Loucy (cell line): ENCODE data around the gene ZNF609.

Source experiments
- H2AFZ ChIP-seq: fragments of 200-600 bp; sonication (generic); 2 replicates; pipeline ENCODE4 v1.6.0; 2016; ENCODE audit warnings: antibody characterized with exemption, mild to moderate bottlenecking, low read length, moderate library complexity
- H3F3A ChIP-seq: fragments of 200-600 bp; 2 replicates; pipeline ENCODE4 v1.6.0; 2016; ENCODE audit warnings: antibody characterized with exemption, low read depth, mild to moderate bottlenecking
- H3K27me3 ChIP-seq: fragments of 200-600 bp; sonication (generic); 2 replicates; pipeline ENCODE4 v1.6.1; 2014; ENCODE audit warnings: low read length, mild to moderate bottlenecking; ENCODE audit not compliant: insufficient read depth, poor library complexity, severe bottlenecking
- H3K36me3 ChIP-seq: fragments of 200-600 bp; sonication (generic); 2 replicates; pipeline ENCODE4 v1.6.1; 2016; ENCODE audit warnings: low read length; ENCODE audit not compliant: insufficient read depth
- H3K4me1 ChIP-seq: fragments of 200-600 bp; sonication (generic); 2 replicates; pipeline ENCODE4 v1.5.1; 2014; ENCODE audit warnings: low read length, mild to moderate bottlenecking; ENCODE audit not compliant: insufficient read depth, poor library complexity, severe bottlenecking
- H3K4me2 ChIP-seq: fragments of 200-600 bp; sonication (generic); 2 replicates; pipeline ENCODE4 v1.6.0; 2014; ENCODE audit warnings: antibody characterized with exemption, low read length, low read depth, mild to moderate bottlenecking; ENCODE audit not compliant: poor library complexity, severe bottlenecking
- H3K4me3 ChIP-seq: fragments of 200-600 bp; sonication (generic); 2 replicates; pipeline ENCODE4 v1.5.1; 2014; ENCODE audit warnings: low read length, mild to moderate bottlenecking, mixed read lengths; ENCODE audit not compliant: poor library complexity, severe bottlenecking
- H3K79me2 ChIP-seq: fragments of 200-600 bp; sonication (generic); 2 replicates; pipeline ENCODE4 v1.6.1; 2014; ENCODE audit warnings: low read length; ENCODE audit not compliant: insufficient read depth
- H3K9ac ChIP-seq: fragments of 200-600 bp; sonication (generic); 2 replicates; pipeline ENCODE4 v1.6.0; 2014; ENCODE audit warnings: mild to moderate bottlenecking, low read depth, low read length, moderate library complexity; ENCODE audit not compliant: poor library complexity, severe bottlenecking
- H3K9me2 ChIP-seq: fragments of 200-600 bp; sonication (generic); replicated peaks from 2 replicates; pipeline ENCODE4 v1.6.1; 2016; ENCODE audit warnings: low read depth, low read length, mixed read lengths
- H3K9me3 ChIP-seq: fragments of 200-600 bp; sonication (generic); 2 replicates; pipeline ENCODE4 v1.6.1; 2014; ENCODE audit warnings: mild to moderate bottlenecking, antibody characterized with exemption, low read length, low read depth; ENCODE audit not compliant: insufficient read depth
- H4K20me1 ChIP-seq: fragments of 200-600 bp; sonication (generic); 2 replicates; pipeline ENCODE4 v1.6.0; 2014; ENCODE audit warnings: antibody characterized with exemption, low read length, mild to moderate bottlenecking; ENCODE audit not compliant: insufficient read depth, poor library complexity, severe bottlenecking
- EZH2phosphoT487 ChIP-seq: fragments of 200-600 bp; IDR thresholded peaks from 2 replicates; pipeline ENCODE4 v1.6.1; 2018; ENCODE audit warnings: antibody characterized with exemption, mild to moderate bottlenecking, moderate library complexity, borderline replicate concordance
- TF ChIP-seq, protein P1 (sequence below): fragments of 200-600 bp; sonication (generic); conservative IDR thresholded peaks from 2 replicates; pipeline ENCODE4 v1.5.1; 2014; ENCODE audit warnings: mild to moderate bottlenecking, antibody characterized with exemption, low read length

Gene ZNF609

GRCh38 chr15:64429448-64429847 is 30.9 kb upstream of the ZNF609 start:
- H3K36me3 ChIP-seq, result peaks cover 8% of the 10 kb centered on the region; the same call in 1 of the 2 replicates
- no peaks in the 10 kb centered on the region for H3K9me2 ChIP-seq
- H3K79me2 ChIP-seq, result 0 out of 2 replicates have a peak, but pooled peaks cover 4% of the 10 kb centered on the region
- no peaks in the 10 kb centered on the region for H4K20me1 ChIP-seq
- no peaks in the 10 kb centered on the region for H3K9me3 ChIP-seq
- TF ChIP-seq, protein P1, sequence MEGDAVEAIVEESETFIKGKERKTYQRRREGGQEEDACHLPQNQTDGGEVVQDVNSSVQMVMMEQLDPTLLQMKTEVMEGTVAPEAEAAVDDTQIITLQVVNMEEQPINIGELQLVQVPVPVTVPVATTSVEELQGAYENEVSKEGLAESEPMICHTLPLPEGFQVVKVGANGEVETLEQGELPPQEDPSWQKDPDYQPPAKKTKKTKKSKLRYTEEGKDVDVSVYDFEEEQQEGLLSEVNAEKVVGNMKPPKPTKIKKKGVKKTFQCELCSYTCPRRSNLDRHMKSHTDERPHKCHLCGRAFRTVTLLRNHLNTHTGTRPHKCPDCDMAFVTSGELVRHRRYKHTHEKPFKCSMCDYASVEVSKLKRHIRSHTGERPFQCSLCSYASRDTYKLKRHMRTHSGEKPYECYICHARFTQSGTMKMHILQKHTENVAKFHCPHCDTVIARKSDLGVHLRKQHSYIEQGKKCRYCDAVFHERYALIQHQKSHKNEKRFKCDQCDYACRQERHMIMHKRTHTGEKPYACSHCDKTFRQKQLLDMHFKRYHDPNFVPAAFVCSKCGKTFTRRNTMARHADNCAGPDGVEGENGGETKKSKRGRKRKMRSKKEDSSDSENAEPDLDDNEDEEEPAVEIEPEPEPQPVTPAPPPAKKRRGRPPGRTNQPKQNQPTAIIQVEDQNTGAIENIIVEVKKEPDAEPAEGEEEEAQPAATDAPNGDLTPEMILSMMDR, result no peak
- no peak for TF ChIP-seq EZH2phosphoT487
- peak overlapping the region; percentile 83 for H3K4me2 ChIP-seq
- H3K27me3 ChIP-seq, result no peaks in the 10 kb centered on the region
- H3K9ac ChIP-seq, result peak overlapping the region; percentile 69
- H2AFZ ChIP-seq, result peak overlapping the region; percentile 10; the same call in 1 of the 2 replicates
- H3K4me3 ChIP-seq, result peak overlapping the region; percentile 58
- H3K4me1 ChIP-seq, result peaks cover 41% of the 10 kb centered on the region
- H3F3A ChIP-seq, result peaks cover 13% of the 10 kb centered on the region; the same call in 1 of the 2 replicates

DNA sequence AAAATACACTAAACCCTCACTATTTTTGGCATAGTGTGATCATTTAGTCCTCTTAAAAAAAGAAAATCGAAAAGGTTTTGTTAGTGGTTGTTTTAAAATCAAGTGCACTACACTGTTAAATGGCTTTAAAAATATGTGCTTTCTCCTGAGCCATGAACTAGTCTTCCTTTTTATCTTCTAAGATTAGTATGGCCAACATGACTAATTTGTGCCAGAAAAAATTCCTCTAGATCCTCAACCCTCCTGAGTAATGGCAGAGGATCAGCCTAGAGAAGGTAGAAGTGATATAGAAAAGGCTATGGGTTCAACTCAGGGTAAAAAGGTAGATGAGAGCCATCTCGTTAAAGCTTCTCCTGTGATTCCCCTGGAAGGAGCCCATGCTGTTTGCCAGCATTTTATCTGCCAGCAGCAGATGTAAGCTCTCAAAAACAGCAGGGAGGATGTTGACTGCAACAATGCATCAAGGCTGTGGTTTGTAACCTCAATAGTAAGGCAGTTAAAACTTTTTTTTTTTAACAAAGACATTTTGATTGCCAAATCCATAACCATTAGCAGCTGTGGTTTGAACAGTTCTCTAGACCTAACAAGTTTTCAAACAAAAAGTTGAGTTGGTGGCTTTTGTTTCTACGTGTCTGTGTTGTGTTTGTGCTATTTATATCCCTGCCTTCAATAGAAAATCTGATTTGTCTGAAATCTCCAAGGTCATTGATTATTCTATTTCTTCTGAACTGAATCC is 30.2 kb upstream of the ZNF609 start:
- Histone ChIP-seq H4K20me1 (no peaks in the 10 kb centered on the region), H3K27me3 (no peaks in the 10 kb centered on the region), H3K9ac (peak overlapping the region; percentile 69), H3K36me3 (peaks cover 3% of the 10 kb centered on the region; the same call in 1 of the 2 replicates), H3K79me2 (0 out of 2 replicates have a peak, but pooled peaks cover 4% of the 10 kb centered on the region), H3K9me2 (no peaks in the 10 kb centered on the region), H3K4me1 (peaks cover 41% of the 10 kb centered on the region), H3K4me3 (peak overlapping the region; percentile 58), H3K9me3 (no peaks in the 10 kb centered on the region), H3F3A (peaks cover 13% of the 10 kb centered on the region; the same call in 1 of the 2 replicates), H3K4me2 (peak overlapping the region; percentile 83), H2AFZ (peak overlapping the region; percentile 10; the same call in 1 of the 2 replicates)
- TF ChIP-seq, protein P1, result no peak
- TF ChIP-seq EZH2phosphoT487, result no peak

- Histone ChIP-seq H3K9me2 (no peaks in the 10 kb centered on the region), H3K36me3 (no peaks in the 10 kb centered on the region), H3K79me2 (no peaks in the 10 kb centered on the region), H3K4me3 (peak overlapping the region; percentile 0), H3K4me2 (peak overlapping the region; percentile 45), H3K9me3 (no peaks in the 10 kb centered on the region), H3K27me3 (no peaks in the 10 kb centered on the region), H4K20me1 (no peaks in the 10 kb centered on the region), H3K9ac (no peak overlapping the region), H3F3A (peaks cover 7% of the 10 kb centered on the region; the same call in 1 of the 2 replicates), H2AFZ (no peak overlapping the region), H3K4me1 (peaks cover 21% of the 10 kb centered on the region)
- TF ChIP-seq, protein P1, result no peak
- no peak for TF ChIP-seq EZH2phosphoT487
Measured at GRCh38 chr15:64437982-64438381, 22.4 kb upstream of the ZNF609 start.
